Right lobe of liver (tissue), 6 donors: Measurements from ENCODE around the gene CLIP2. TPM values are rescaled to one million over a fixed set of nuclear protein-coding genes. Genes with fewer than 3 reads are reported as not detected.

ENCODE experiments used
- ATAC-seq, 4 donors: fragments of 200-7000 bp; cut with Tn5 transposase; one replicate each; pipeline ENCODE4 v1.9.1; 2020; ENCODE audit warnings: mild to moderate bottlenecking in 4 of 4, moderate library complexity in 4 of 4
- DNase-seq, 3 donors: peaks; one replicate each; pipeline ENCODE4 v3.0.0-alpha.2; 2020
- H3K27ac ChIP-seq, 3 donors: fragments of 200-600 bp; one replicate each; pipeline ENCODE4 v1.8.0; 2022
- H3K27me3 ChIP-seq, 2 donors: fragments of 200-600 bp; one replicate each; pipeline ENCODE4 v1.8.0; 2022
- H3K36me3 ChIP-seq, 4 donors: fragments of 200-600 bp; sonication (generic) in 1 of 4; one replicate each; pipeline versions ENCODE4 v1.5.1 to v1.8.0; 2017 to 2022; ENCODE audit warnings: control low read depth in 1 of 4
- H3K4me1 ChIP-seq, 4 donors: fragments of 200-600 bp; sonication (generic) in 1 of 4; one replicate each; pipeline versions ENCODE4 v1.5.1 to v1.8.0; 2017 to 2022; ENCODE audit warnings: control low read depth in 1 of 4
- H3K4me3 ChIP-seq, 3 donors: fragments of 200-600 bp; one replicate each; pipeline ENCODE4 v1.8.0; 2022
- H3K9me3 ChIP-seq, 4 donors: fragments of 200-600 bp; sonication (generic) in 1 of 4; one replicate each; pipeline versions ENCODE4 v1.5.1 to v1.8.0; 2017 to 2022; ENCODE audit warnings: control low read depth in 1 of 4
- CTCF ChIP-seq, 4 donors: fragments of 200-600 bp in 3 of 4; fragments of 450-650 bp in 1 of 4; IDR thresholded peaks; one replicate each; pipeline versions ENCODE4 v1.5.1 to v1.8.0; 2016 to 2022; ENCODE audit warnings: antibody characterized with exemption in 4 of 4, mild to moderate bottlenecking in 2 of 4
- POLR2A ChIP-seq: fragments of 450-650 bp; IDR thresholded peaks from one replicate; pipeline ENCODE4 v1.6.1; 2017; ENCODE audit warnings: antibody characterized with exemption, mild to moderate bottlenecking
- WGBS: methylation state at CpG from one replicate; pipeline ENCODE4 v1.1.6; 2018; ENCODE audit warnings: low coverage, low lambda C conversion rate; ENCODE audit not compliant: insufficient coverage; ENCODE audit errors: missing lambda C conversion rate; 5-methylcytosine and 5-hydroxymethylcytosine counted together
- intact Hi-C, 2 donors: fragments of 100-400 bp; cut with DNase I; formaldehyde crosslinking; loops; one replicate each; pipeline versions ENCODE4 v1.11.2 to v1.14.1; 2022
- total RNA-seq, 6 experiments: library from RNA; depleted of rRNA in 2 of 6; stranded (reverse); fragments of >200 nt in 2 of 6; fragmentation: NEBNext Ultra II Directional in 3 of 6; extraction: Animal tissue kit (Norgen Biotek cat#: 25700) in 3 of 6; gene quantifications; one replicate each; pipeline versions ENCODE4 v1.1.0 to v1.2.4, GENCODE V29; 2016 to 2023
- donor health status: DM: no; HTN: yes; CAD: no.
- donor health status: DM: no; HTN: no; CAD: no.
- donor health status: DM: no; HTN: no; CAD: no.
- donor health status: DM: no; HTN: yes; CAD: no.
- donor health status: DM: no; HTN: yes; CAD: no.

Gene CLIP2
- total RNA-seq, 6 experiments from 2014 or later: 2.8 to 6.8 (median 4.2) TPM

GRCh38 chr7:74304550-74304949, 15.3 kb downstream of the CLIP2 start:
- no peaks in the 10 kb centered on the region for H3K36me3 ChIP-seq
- no peaks in the 10 kb centered on the region for H3K27me3 ChIP-seq
- no peak for DNase-seq
- H3K4me1 ChIP-seq: no peaks in the 10 kb centered on the region
- no peak overlapping the region for H3K4me3 ChIP-seq
- no peak for ATAC-seq
- WGBS: 80% methylated on average over 1 of the region's 2 CpGs
- no peak for TF ChIP-seq POLR2A
- TF ChIP-seq CTCF (IDR thresholded peaks at IDR 0.05): no peak
- no peaks in the 10 kb centered on the region for H3K9me3 ChIP-seq
- H3K27ac ChIP-seq: no peak overlapping the region
- intact Hi-C loops: no loop called here

- no peak overlapping the region for H3K4me3 ChIP-seq
- WGBS: 80% methylated on average over 1 of the region's 27 CpGs
- intact Hi-C loops: no loop called here
- no peaks in the 10 kb centered on the region for H3K9me3 ChIP-seq
- TF ChIP-seq POLR2A: no peak
- no peak overlapping the region for H3K27ac ChIP-seq
- no peaks in the 10 kb centered on the region for H3K4me1 ChIP-seq
- ATAC-seq: peak in 2 of 4 donors; percentile 12 to 13
- H3K27me3 ChIP-seq: no peaks in the 10 kb centered on the region
- H3K36me3 ChIP-seq: no peaks in the 10 kb centered on the region
- no peak for DNase-seq
These were observed 17.0 kb downstream of the CLIP2 start for GRCh38 chr7:74306004-74306729.

GRCh38 chr7:74306730-74307469, 17.7 kb downstream of the CLIP2 start:
- H3K9me3 ChIP-seq: no peaks in the 10 kb centered on the region
- DNase-seq (peak in 1 of 3 donors; percentile 35), ATAC-seq (peak; percentile 44 to 80 (median 48))
- TF ChIP-seq POLR2A (no peak), CTCF (IDR thresholded peaks at IDR 0.05) (no peak)
- no peaks in the 10 kb centered on the region for H3K36me3 ChIP-seq
- no peak overlapping the region for H3K4me3 ChIP-seq
- intact Hi-C loops: no loop called here
- H3K4me1 ChIP-seq: no peaks in the 10 kb centered on the region
- H3K27ac ChIP-seq: peak overlapping the region in 1 of 3 donors; percentile 54
- no peaks in the 10 kb centered on the region for H3K27me3 ChIP-seq
- 19% methylated on average over 9 of the region's 20 CpGs for WGBS

GRCh38 chr7:74307738-74308505, 18.7 kb downstream of the CLIP2 start:
- 93% methylated on average over 3 of the region's 10 CpGs for WGBS
- TF ChIP-seq POLR2A (no peak), CTCF (IDR thresholded peaks at IDR 0.05) (no peak)
- Histone ChIP-seq H3K4me1 (no peaks in the 10 kb centered on the region), H3K27ac (no peak overlapping the region), H3K27me3 (no peaks in the 10 kb centered on the region), H3K4me3 (no peak overlapping the region), H3K9me3 (no peaks in the 10 kb centered on the region), H3K36me3 (no peaks in the 10 kb centered on the region)
- DNase-seq (peak in 2 of 3 donors; percentile 48 to 65), ATAC-seq (peak; percentile 64 to 78 (median 68))
- intact Hi-C loops: no loop called here
